Activated CD8-positive, alpha-beta memory T cell treated with anti-CD3 and anti-CD28 coated beads for 1 hour (primary cell): ENCODE measurements around the gene MSH6.

Experiments used
- DNase-seq, 2 donors: peaks; one replicate each; pipeline ENCODE4 v3.0.0-alpha.2; 2020; ENCODE audit warnings: low read depth in 1 of 2; ENCODE audit errors: extremely low read depth in 1 of 2

The MSH6 gene

GRCh38 chr2:47778698-47779425 is 4.1 kb upstream of the MSH6 start:
- DNase-seq = no peak

- DNase-seq = no peak
Measured at GRCh38 chr2:47779426-47779790, 3.5 kb upstream of the MSH6 start.

- no peak for DNase-seq
Measured at GRCh38 chr2:47782381-47782670, 619 bp upstream of the MSH6 start.

- DNase-seq = peak; percentile 31 to 53
Measured at GRCh38 chr2:47783486-47784351, 774 bp downstream of the MSH6 start.

GRCh38 chr2:47784352-47784851 is 1.5 kb downstream of the MSH6 start:
- DNase-seq = no peak

- DNase-seq = no peak
Measured at GRCh38 chr2:47785986-47786385, 3.0 kb downstream of the MSH6 start.

GRCh38 chr2:47796090-47796697 is 13.2 kb downstream of the MSH6 start:
- no peak for DNase-seq

- no peak for DNase-seq
Measured at GRCh38 chr2:47798631-47799030, 15.7 kb downstream of the MSH6 start.

- DNase-seq = no peak
Measured at GRCh38 chr2:47799031-47799609, 16.2 kb downstream of the MSH6 start.

- DNase-seq = no peak
Measured at GRCh38 chr2:47801118-47801517, 18.2 kb downstream of the MSH6 start.

GRCh38 chr2:47803363-47803762 is 20.4 kb downstream of the MSH6 start:
- no peak for DNase-seq

- DNase-seq = no peak
Measured at GRCh38 chr2:47803770-47804169, 20.8 kb downstream of the MSH6 start.

GRCh38 chr2:47805850-47806249 is 22.9 kb downstream of the MSH6 start:
- no peak for DNase-seq

GRCh38 chr2:47808614-47809013 is 25.7 kb downstream of the MSH6 start:
- DNase-seq = no peak

GRCh38 chr2:47809903-47810302 is 27.0 kb downstream of the MSH6 start:
- DNase-seq = no peak

GRCh38 chr2:47810850-47811249 is 27.9 kb downstream of the MSH6 start:
- no peak for DNase-seq

- DNase-seq = no peak
Measured at GRCh38 chr2:47811668-47812067, 28.7 kb downstream of the MSH6 start.

GRCh38 chr2:47815764-47816163 is 32.8 kb downstream of the MSH6 start:
- no peak for DNase-seq

GRCh38 chr2:47818777-47819176 is 35.8 kb downstream of the MSH6 start:
- DNase-seq = no peak

- DNase-seq = no peak
Measured at GRCh38 chr2:47819834-47820233, 36.9 kb downstream of the MSH6 start.

GRCh38 chr2:47822518-47822917 is 39.6 kb downstream of the MSH6 start:
- no peak for DNase-seq
